HepG2 (cell line): ENCODE measurements around the gene MYO15A. TPM values are rescaled to one million over a fixed set of nuclear protein-coding genes. Genes with fewer than 3 reads are reported as not detected.

Experiments
- ATAC-seq: fragments of 200-7000 bp; cut with Tn5 transposase; 3 replicates; pipeline ENCODE4 v1.9.1; 2020; ENCODE audit warnings: mild to moderate bottlenecking, moderate library complexity
- BruUV-seq: library from RNA; stranded (reverse); fragments of 400-500 nt; replicated peaks from 2 replicates; lab custom pipeline; 2021; lab: Mats Ljungman, UMichigan
- CTCF ChIA-PET: fragments of 300-600 bp; formaldehyde crosslinking; extraction: SDS; loops from one replicate; lab custom pipeline; 2021; ENCODE audit warnings: low total read pairs, inconsistent platforms, low intra/inter-chr PET ratio; lab: Yijun Ruan, JAX
- POLR2A ChIA-PET: fragments of 350-600 bp; sonication (Branson Sonifier 250); formaldehyde crosslinking; loops from one replicate; lab custom pipeline; 2020; ENCODE audit warnings: antibody characterized with exemption, inconsistent platforms; lab: Yijun Ruan, JAX
- DNase-seq: peaks from one replicate; pipeline ENCODE4 v3.0.0-alpha.2; 2015; ENCODE audit warnings: low spot score
- FAIRE-seq: peaks from 3 replicates; lab custom pipeline; 2011; peaks lifted over from hg19 to GRCh38; lab: Jason Lieb, UNC
- H2AFZ ChIP-seq: one replicate; pipeline ENCODE4 v1.6.1; 2011; ENCODE audit warnings: low read length, inconsistent platforms
- H3K27ac ChIP-seq: fragments of 300-600 bp; 3 replicates; pipeline ENCODE4 v1.8.0; 2011; ENCODE audit warnings: mixed run types, mild to moderate bottlenecking, mixed read lengths, low read length, inconsistent platforms; ENCODE audit not compliant: insufficient read depth; ENCODE audit errors: extremely low read length
- H3K27me3 ChIP-seq, 2 experiments: fragments of 200-600 bp in 1 of 2; 2 replicates in 1 of 2; 3 replicates in 1 of 2; pipeline versions ENCODE4 v1.6.0 to v1.8.0; 2011; ENCODE audit warnings: low read length in 2 of 2, mild to moderate bottlenecking in 2 of 2, moderate library complexity in 2 of 2, inconsistent platforms in 1 of 2; ENCODE audit not compliant: insufficient read depth in 2 of 2, control insufficient read depth in 1 of 2
- H3K36me3 ChIP-seq, 2 experiments: fragments of 200-600 bp in 1 of 2; replicated peaks in 1 of 2; 2 replicates in 1 of 2; 3 replicates in 1 of 2; pipeline versions ENCODE4 v1.5.1 to v1.8.0; 2011; ENCODE audit warnings: low read length in 2 of 2, inconsistent platforms in 1 of 2; ENCODE audit not compliant: insufficient read depth in 2 of 2, control insufficient read depth in 1 of 2
- H3K4me1 ChIP-seq: 2 replicates; pipeline ENCODE4 v1.5.1; 2012; ENCODE audit warnings: low read length, inconsistent platforms; ENCODE audit not compliant: insufficient read depth
- H3K4me2 ChIP-seq: 2 replicates; pipeline ENCODE4 v1.6.0; 2011; ENCODE audit warnings: low read depth, low read length, inconsistent platforms
- H3K4me3 ChIP-seq, 3 experiments: fragments of 200-600 bp in 1 of 3; sonication (generic), shearing (Covaris generic) in 1 of 3; replicated peaks in 1 of 3; 2 replicates each; pipeline ENCODE4 v1.5.1; 2011 to 2016; ENCODE audit warnings: low read length in 3 of 3, inconsistent platforms in 2 of 3, low read depth in 2 of 3, mild to moderate bottlenecking in 2 of 3, control low read depth in 1 of 3, mixed read lengths in 1 of 3; ENCODE audit not compliant: insufficient read depth in 1 of 3
- H3K79me2 ChIP-seq: one replicate; pipeline ENCODE4 v1.6.1; 2011; ENCODE audit warnings: low read length, inconsistent platforms; ENCODE audit not compliant: insufficient read depth
- H3K9ac ChIP-seq: 2 replicates; pipeline ENCODE4 v1.6.0; 2011; ENCODE audit warnings: mild to moderate bottlenecking, low read depth, low read length, inconsistent platforms; ENCODE audit not compliant: insufficient read depth
- H3K9me3 ChIP-seq: 2 replicates; pipeline ENCODE4 v1.5.1; 2012; ENCODE audit warnings: mild to moderate bottlenecking, low read length
- H4K20me1 ChIP-seq: 2 replicates; pipeline ENCODE4 v1.6.0; 2011; ENCODE audit warnings: inconsistent platforms, mild to moderate bottlenecking, low read length, moderate library complexity; ENCODE audit not compliant: insufficient read depth
- SOX13 ChIP-seq, 3 experiments: fragments of 450-650 bp in 1 of 3; sonication (generic) in 1 of 3; formaldehyde crosslinking in 1 of 3; IDR thresholded peaks in 2 of 3; conservative IDR thresholded peaks in 1 of 3; 2 replicates each; pipeline versions ENCODE4 v1.5.0 to v1.6.1; 2016 to 2020; ENCODE audit warnings: antibody characterized with exemption in 1 of 3, mild to moderate bottlenecking in 1 of 3, missing compliant biosample characterization in 1 of 3, missing genetic modification reagents in 1 of 3, moderate library complexity in 1 of 3
- SUZ12 ChIP-seq: fragments of 150-350 bp; IDR thresholded peaks from 2 replicates; pipeline ENCODE4 v1.6.1; 2014; ENCODE audit warnings: low read depth, low read length
- ZMYM3 ChIP-seq: sonication (generic); formaldehyde crosslinking; IDR thresholded peaks from 2 replicates; pipeline ENCODE4 v1.5.1; 2020; ENCODE audit warnings: mild to moderate bottlenecking, missing genetic modification reagents
- ZNF460 ChIP-seq: sonication (generic); formaldehyde crosslinking; IDR thresholded peaks from 2 replicates; pipeline ENCODE4 v1.5.1; 2020; ENCODE audit warnings: missing genetic modification reagents, mild to moderate bottlenecking, borderline replicate concordance
- ZNF629 ChIP-seq: sonication (generic); formaldehyde crosslinking; conservative IDR thresholded peaks from 2 replicates; pipeline ENCODE4 v1.5.0; 2020; ENCODE audit warnings: missing genetic modification reagents
- WGBS: methylation state at CpG from one replicate; pipeline ENCODE4 v1.1.6; 2017; ENCODE audit warnings: low lambda C conversion rate; 5-methylcytosine and 5-hydroxymethylcytosine counted together
- in situ Hi-C: cut with HindIII; loops from 2 replicates; pipeline ENCODE4 v1.10.0; 2017; ENCODE audit warnings: low pct_unique_long_range_greater_than_20kb; ENCODE audit not compliant: extremely low pct_ligation_motif_present
- intact Hi-C: fragments of 100-400 bp; cut with micrococcal nuclease; formaldehyde crosslinking; loops from one replicate; pipeline ENCODE4 v1.10.0; 2022; ENCODE audit not compliant: unreplicated experiment
- polyA plus RNA-seq, 8 experiments: library from polyadenylated mRNA; depleted of rRNA in 3 of 8; stranded (reverse) in 7 of 8; unstranded in 1 of 8; fragments of >200 nt; fragmentation: Illumina TruSeq in 4 of 8; extraction: Trizol in 4 of 8; gene quantifications; 2 replicates each; pipeline versions ENCODE4 v1.2.1 to v1.2.3, GENCODE V29; 2011 to 2016; ENCODE audit warnings: low read depth in 4 of 8, missing spikeins in 1 of 8, mixed read lengths in 1 of 8; ENCODE audit not compliant: insufficient read depth in 1 of 8
- total RNA-seq, 5 experiments: library from RNA; depleted of rRNA; stranded (reverse); fragments of >200 nt; fragmentation: Illumina TruSeq; extraction: Trizol; gene quantifications; 2 replicates each; pipeline ENCODE4 v1.2.3, GENCODE V29; 2016; ENCODE audit warnings: low read depth in 1 of 5

Gene MYO15A
- total and polyA plus RNA-seq, 2 of the 13 experiments (the other 11 are each of a cell fraction or from before 2014, with no cell fraction given): 0.07 to 0.20 TPM

- no peak for FAIRE-seq
- BruUV-seq: no TSS peak
- H3K27ac ChIP-seq: no peak overlapping the region
- H3K27me3 ChIP-seq: peaks cover 7 to 28% of the 10 kb centered on the region in 2 experiments; a peak in 2 of 5 replicates
- POLR2A ChIA-PET: no interaction called here
- H2AFZ ChIP-seq: no peak overlapping the region
- H3K9me3 ChIP-seq: no peaks in the 10 kb centered on the region
- TF ChIP-seq ZNF629 (CRISPR knock-in tag): peak; percentile 59
- no peak for TF ChIP-seq SUZ12
- TF ChIP-seq ZMYM3 (CRISPR knock-in tag): peak; percentile 14; the same call in 1 of the 2 replicates
- TF ChIP-seq, all 625 proteins: peak for 2
- H3K79me2 ChIP-seq: no peaks in the 10 kb centered on the region
- H4K20me1 ChIP-seq: no peaks in the 10 kb centered on the region
- peaks cover 10% of the 10 kb centered on the region; the same call in 1 of the 2 replicates for H3K4me1 ChIP-seq
- intact Hi-C loops (no loop called here), in situ Hi-C loops (no loop called here)
- ATAC-seq (no peak), DNase-seq (no peak)
- WGBS: 55% methylated on average over 2 of the region's 5 CpGs
- no peak overlapping the region for H3K9ac ChIP-seq
- no peak overlapping the region; the same call in 1 of the 2 replicates for H3K4me2 ChIP-seq
- H3K36me3 ChIP-seq: no peaks in the 10 kb centered on the region
- CTCF ChIA-PET: no interaction called here
- H3K4me3 ChIP-seq: no peak overlapping the region
Measured at GRCh38 chr17:18132711-18133110, 24.2 kb downstream of the MYO15A start.

GRCh38 chr17:18136357-18136756 lies 27.8 kb downstream of the MYO15A start:
- Histone ChIP-seq H3K9ac (no peak overlapping the region), H3K4me3 (no peak overlapping the region), H3K4me2 (no peak overlapping the region), H3K9me3 (no peaks in the 10 kb centered on the region), H2AFZ (no peak overlapping the region), H4K20me1 (no peaks in the 10 kb centered on the region; the same call in 1 of the 2 replicates), H3K27me3 (peaks cover 5 to 12% of the 10 kb centered on the region in 2 experiments; a peak in 2 of 5 replicates), H3K4me1 (peaks cover 45% of the 10 kb centered on the region), H3K79me2 (no peaks in the 10 kb centered on the region), H3K36me3 (no peaks in the 10 kb centered on the region), H3K27ac (no peak overlapping the region)
- FAIRE-seq (no peak), DNase-seq (no peak), ATAC-seq (no peak)
- ChIA-PET POLR2A (no interaction called here), CTCF (no interaction called here)
- no TSS peak for BruUV-seq
- no peak for TF ChIP-seq ZNF460 (CRISPR knock-in tag)
- no peak for TF ChIP-seq SOX13 (IDR thresholded peaks at IDR 0.05)
- no peak for TF ChIP-seq SOX13 (CRISPR knock-in tag; conservative IDR thresholded peaks at IDR 0.05 in 1 of 2, IDR thresholded peaks at IDR 0.05 in 1 of 2)
- in situ Hi-C loops (no loop called here), intact Hi-C loops (no loop called here)
- WGBS: 42% methylated on average over 2 of the region's 19 CpGs
